BLaER1 (cell line): ENCODE measurements around the gene HSH2D.
"Not testable (repeated sequence)": the region's sequence is repeated elsewhere in the genome, so short reads cannot be mapped to it uniquely, and the experiment has no call there.

Experiments used
- H3K27ac ChIP-seq: shearing (Covaris generic); formaldehyde crosslinking; 2 replicates; pipeline ENCODE4 v1.8.1; 2022
- H3K27me3 ChIP-seq: shearing (Covaris generic); formaldehyde crosslinking; 2 replicates; pipeline ENCODE4 v1.8.1; 2022
- H3K36me3 ChIP-seq: shearing (Covaris generic); formaldehyde crosslinking; 2 replicates; pipeline ENCODE4 v1.8.1; 2022
- H3K4me1 ChIP-seq: shearing (Covaris generic); formaldehyde crosslinking; 2 replicates; pipeline ENCODE4 v1.8.1; 2022
- H3K4me2 ChIP-seq: shearing (Covaris generic); formaldehyde crosslinking; 2 replicates; pipeline ENCODE4 v1.8.1; 2022
- H3K4me3 ChIP-seq: shearing (Covaris generic); formaldehyde crosslinking; 2 replicates; pipeline ENCODE4 v1.8.1; 2022
- H3K9ac ChIP-seq: shearing (Covaris generic); formaldehyde crosslinking; 2 replicates; pipeline ENCODE4 v1.8.1; 2022
- H3K9me3 ChIP-seq: shearing (Covaris generic); formaldehyde crosslinking; 2 replicates; pipeline ENCODE4 v1.8.1; 2022
- H4K20me1 ChIP-seq: shearing (Covaris generic); formaldehyde crosslinking; 2 replicates; pipeline ENCODE4 v1.8.1; 2022
- Cebpa-rat ChIP-seq: shearing (Covaris generic); IDR thresholded peaks from 2 replicates; pipeline ENCODE4 v1.8.1; 2022

Gene HSH2D, protein sequence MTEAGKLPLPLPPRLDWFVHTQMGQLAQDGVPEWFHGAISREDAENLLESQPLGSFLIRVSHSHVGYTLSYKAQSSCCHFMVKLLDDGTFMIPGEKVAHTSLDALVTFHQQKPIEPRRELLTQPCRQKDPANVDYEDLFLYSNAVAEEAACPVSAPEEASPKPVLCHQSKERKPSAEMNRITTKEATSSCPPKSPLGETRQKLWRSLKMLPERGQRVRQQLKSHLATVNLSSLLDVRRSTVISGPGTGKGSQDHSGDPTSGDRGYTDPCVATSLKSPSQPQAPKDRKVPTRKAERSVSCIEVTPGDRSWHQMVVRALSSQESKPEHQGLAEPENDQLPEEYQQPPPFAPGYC

DNA sequence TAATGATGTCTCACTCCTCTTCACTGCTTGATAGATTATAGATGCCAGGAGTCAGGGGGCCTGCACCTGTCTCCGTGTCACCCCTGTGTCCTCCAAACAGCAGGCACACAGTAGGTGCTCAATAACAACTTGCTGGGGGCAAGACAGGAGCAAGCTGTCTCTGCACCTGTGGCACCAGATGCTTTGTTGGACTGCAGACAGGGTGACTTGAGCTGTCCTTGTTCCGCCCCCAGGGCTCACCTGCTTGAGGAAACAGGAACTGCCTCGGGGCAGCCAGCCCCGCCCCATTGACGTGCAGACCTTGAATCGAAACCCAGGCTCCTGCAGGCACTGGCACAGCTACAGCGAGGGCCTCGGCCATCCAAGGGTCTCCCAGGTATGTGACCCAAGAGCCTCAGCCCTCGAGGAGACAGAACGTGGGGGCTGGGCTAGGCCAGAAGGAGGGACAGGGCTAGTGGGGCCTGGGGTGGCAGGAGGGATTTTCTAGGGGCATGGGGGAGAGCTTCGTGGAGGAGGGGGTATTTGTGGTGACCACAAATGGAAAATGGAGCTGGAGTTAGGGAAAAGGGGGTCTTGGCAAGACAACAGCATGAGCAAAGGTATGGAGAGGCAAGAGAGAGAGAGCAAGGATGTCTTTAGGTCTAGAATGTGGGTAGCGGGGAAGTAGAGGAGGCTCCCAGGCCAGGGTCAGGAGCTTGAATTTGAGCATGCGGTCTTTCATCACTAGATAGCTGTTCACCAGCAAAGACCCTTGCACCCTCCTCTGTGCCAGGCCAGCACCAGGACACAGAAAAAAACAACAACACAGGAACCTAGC, at the start of gene HSH2D:
HSH2D (plus strand) TSS at position 287 of the 817 bp plus-strand sequence. CDS start 5,066 bp downstream, outside the sequence.
- Histone ChIP-seq H3K9me3 (no peaks in the 10 kb centered on the region), H3K4me1 (peaks cover 100% of the 10 kb centered on the region), H4K20me1 (no peaks in the 10 kb centered on the region), H3K36me3 (0 out of 2 replicates have a peak, but pooled peaks cover 4% of the 10 kb centered on the region), H3K9ac (peak within 1 kb of the TSS; percentile 73), H3K27ac (peak within 1 kb of the TSS; percentile 89), H3K4me2 (peak within 1 kb of the TSS; percentile 91), H3K27me3 (no peaks in the 10 kb centered on the region), H3K4me3 (peak within 1 kb of the TSS; percentile 60)
- no peak for TF ChIP-seq Cebpa-rat

DNA sequence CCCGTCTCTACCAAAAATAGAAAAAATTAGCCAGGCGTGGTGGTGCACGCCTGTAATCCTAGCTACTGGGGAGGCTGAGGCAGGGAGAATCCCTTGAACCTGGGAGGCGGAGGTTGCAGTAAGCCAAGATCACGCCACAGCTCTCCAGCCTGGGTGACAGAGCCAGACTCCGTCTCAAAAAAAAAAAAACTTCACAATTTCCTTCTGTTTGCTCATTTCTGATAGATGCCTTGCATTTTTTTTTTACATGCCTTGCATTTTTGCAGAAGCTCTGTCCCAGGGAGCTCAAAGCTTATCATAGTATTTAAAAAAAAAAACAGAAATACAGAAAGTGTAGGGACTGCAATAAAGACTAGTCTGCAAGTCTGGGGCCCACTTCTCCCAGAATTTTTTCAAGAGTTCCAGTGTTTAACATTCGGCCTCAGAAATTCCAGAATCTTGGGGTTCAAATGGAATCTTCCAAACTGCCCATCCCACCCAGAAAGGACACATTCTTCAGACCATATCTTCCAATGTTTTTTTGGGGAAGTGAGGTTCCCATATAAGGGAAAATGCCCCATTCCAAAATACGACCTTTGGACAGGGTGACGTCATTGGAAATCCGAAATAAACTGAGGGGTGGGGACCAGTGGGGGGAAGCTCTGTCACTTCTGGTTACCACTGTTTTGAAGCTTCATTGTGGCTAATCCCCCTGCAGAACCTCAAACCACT, 49.0 kb upstream of the HSH2D start:
- Histone ChIP-seq H3K27ac (peak overlapping the region; percentile 79), H3K36me3 (peaks cover 98% of the 10 kb centered on the region), H3K4me2 (peak overlapping the region; percentile 83), H3K9me3 (no peaks in the 10 kb centered on the region), H3K4me1 (peaks cover 73% of the 10 kb centered on the region), H3K9ac (peak overlapping the region; percentile 33; the same call in 1 of the 2 replicates), H3K27me3 (no peaks in the 10 kb centered on the region), H4K20me1 (peaks cover 15% of the 10 kb centered on the region), H3K4me3 (peak overlapping the region; percentile 39; the same call in 1 of the 2 replicates)
- no peak for TF ChIP-seq Cebpa-rat

DNA sequence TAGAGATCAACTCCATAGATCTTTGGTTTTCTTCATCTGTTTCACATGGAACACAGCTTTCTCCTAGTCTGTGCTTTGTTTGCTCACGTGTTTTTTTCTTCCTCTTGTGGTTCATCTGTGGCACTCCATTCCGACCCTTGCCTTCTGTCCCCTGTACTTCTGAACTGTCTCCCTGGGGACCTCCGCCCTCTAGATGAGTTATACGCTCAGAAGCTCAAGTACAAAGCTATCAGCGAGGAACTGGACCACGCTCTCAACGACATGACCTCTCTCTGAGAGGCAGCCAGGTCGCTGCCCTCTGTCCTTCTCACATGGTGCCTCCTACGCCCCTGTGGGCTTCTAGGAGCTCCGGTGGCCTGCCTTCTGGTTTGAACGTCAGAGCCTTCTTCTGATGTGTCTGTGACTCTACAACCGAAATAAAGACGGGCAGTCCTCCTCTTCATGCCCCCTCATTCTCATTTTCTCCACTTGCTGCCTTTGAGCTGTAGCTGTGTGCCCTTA, 48.4 kb upstream of the HSH2D start:
- peak overlapping the region; percentile 39; the same call in 1 of the 2 replicates for H3K4me3 ChIP-seq
- H4K20me1 ChIP-seq = peaks cover 15% of the 10 kb centered on the region
- H3K4me2 ChIP-seq = peak overlapping the region; percentile 83
- H3K27me3 ChIP-seq = no peaks in the 10 kb centered on the region
- no peaks in the 10 kb centered on the region for H3K9me3 ChIP-seq
- H3K4me1 ChIP-seq = peaks cover 67% of the 10 kb centered on the region
- H3K36me3 ChIP-seq = peaks cover 98% of the 10 kb centered on the region
- H3K27ac ChIP-seq = peak overlapping the region; percentile 79
- H3K9ac ChIP-seq = peak overlapping the region; percentile 50; the same call in 1 of the 2 replicates
- no peak for TF ChIP-seq Cebpa-rat

DNA sequence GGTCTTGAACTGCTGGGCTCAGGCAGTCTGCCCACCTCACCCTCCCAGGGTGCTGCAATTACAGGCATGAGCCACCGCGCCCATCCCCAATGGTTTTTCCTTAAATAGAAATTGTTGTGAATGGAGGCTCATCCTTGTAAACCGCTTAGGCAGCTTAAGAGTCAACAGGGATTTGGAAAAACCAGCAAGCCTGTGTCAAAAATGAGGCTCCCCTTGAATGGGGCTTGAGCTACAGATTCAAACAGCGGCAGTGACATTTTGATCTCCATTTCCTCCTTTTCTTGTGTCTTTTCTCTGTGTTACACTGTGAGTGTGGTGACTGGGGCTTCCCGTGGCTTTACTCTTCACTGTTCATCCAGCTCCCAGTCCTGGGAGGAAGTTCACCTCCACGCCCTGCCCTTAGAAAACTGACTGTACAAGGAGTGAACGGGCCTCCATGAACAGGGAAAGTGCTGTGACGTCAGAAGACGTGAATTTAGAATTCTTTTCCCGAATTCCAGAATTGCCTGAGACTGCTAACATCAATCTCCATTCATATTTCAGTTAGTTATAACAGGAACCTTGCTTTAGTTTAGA, 47.1 kb upstream of the HSH2D start:
- no peak for TF ChIP-seq Cebpa-rat
- no peak overlapping the region for H3K4me3 ChIP-seq
- no peaks in the 10 kb centered on the region for H3K27me3 ChIP-seq
- H3K4me2 ChIP-seq = peak overlapping the region; percentile 83
- H4K20me1 ChIP-seq = peaks cover 22% of the 10 kb centered on the region
- H3K27ac ChIP-seq = peak overlapping the region; percentile 60
- no peak overlapping the region for H3K9ac ChIP-seq
- peaks cover 57% of the 10 kb centered on the region for H3K4me1 ChIP-seq
- peaks cover 98% of the 10 kb centered on the region for H3K36me3 ChIP-seq
- H3K9me3 ChIP-seq = no peaks in the 10 kb centered on the region

DNA sequence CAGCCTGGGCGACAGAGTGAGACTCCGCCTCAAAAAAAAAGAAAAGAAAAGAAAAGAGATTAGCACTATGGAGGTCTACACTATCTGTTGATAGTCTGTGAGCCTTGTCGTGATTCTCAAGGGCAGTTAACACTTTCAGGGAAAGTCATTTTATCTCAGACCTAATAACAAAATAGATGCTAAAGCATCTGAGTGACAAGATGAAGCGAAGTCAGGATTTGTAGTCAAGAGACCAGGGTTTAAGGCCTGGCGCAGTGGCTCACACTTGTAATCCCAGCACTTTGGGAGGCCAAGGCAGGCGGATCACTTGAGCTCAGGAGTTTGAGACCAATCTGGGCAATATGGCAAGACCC, 45.1 kb upstream of the HSH2D start:
- no peak for TF ChIP-seq Cebpa-rat
- Histone ChIP-seq H3K36me3 (peaks cover 98% of the 10 kb centered on the region), H3K27ac (no peak overlapping the region), H3K9ac (no peak overlapping the region), H3K4me3 (no peak overlapping the region), H3K9me3 (no peaks in the 10 kb centered on the region), H3K4me1 (peaks cover 37% of the 10 kb centered on the region), H3K4me2 (no peak overlapping the region), H4K20me1 (peaks cover 18% of the 10 kb centered on the region; the same call in 1 of the 2 replicates), H3K27me3 (no peaks in the 10 kb centered on the region)

DNA sequence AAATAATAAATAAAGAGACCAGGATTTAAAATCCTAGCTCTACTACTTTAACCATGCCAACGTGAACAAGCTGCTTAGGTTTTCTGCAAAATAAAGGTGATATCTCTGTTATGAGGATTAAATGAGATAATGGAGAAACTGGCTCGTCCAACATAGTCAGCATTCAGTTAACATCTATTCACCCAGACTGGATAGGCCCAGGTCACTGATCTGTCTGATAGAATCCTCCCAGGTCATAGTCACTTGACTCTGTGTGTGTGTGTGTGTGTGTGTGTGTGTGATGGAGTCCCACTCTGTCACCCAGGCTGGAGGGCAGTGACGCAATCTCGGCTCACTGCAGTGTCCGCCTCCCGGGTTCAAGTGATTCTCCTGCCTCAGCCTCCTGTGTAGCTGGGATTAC, 44.7 kb upstream of the HSH2D start:
- Histone ChIP-seq H3K4me2 (no peak overlapping the region), H3K9ac (no peak overlapping the region), H3K36me3 (peaks cover 98% of the 10 kb centered on the region), H4K20me1 (peaks cover 18% of the 10 kb centered on the region; the same call in 1 of the 2 replicates), H3K27me3 (no peaks in the 10 kb centered on the region), H3K4me1 (peaks cover 32% of the 10 kb centered on the region), H3K4me3 (no peak overlapping the region), H3K27ac (no peak overlapping the region), H3K9me3 (no peaks in the 10 kb centered on the region)
- TF ChIP-seq Cebpa-rat = no peak

DNA sequence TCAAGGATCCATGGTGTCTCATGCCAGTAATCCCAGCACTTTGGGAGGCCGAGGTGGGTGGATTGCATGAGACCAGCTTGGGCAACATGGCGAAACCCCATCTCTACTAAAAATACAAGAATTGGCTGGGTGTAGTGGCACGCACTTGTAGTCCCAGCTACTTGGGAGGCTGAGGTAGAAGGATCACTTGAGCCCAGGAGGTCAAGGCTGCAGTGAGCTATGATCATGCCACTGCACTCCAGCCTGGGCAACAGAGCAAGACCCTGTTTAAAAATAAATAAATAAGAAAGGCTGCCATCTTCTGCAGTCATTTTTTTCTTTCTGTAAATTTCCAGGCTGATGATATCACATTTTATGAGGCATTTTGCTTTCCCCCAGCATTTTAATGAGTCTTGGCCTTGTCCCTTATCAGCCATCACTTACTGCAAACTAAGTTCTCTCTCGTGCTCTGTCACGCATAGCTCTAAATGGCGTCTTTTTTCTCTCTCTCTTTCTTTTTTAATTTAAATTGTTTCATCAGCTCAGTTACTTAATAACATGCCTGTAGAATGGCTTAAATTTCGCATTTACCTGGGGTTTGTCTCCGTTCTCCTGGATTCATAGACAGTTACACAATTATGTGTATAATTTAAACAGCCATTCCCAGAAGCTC, 44.0 kb upstream of the HSH2D start:
- H4K20me1 ChIP-seq = peaks cover 18% of the 10 kb centered on the region; the same call in 1 of the 2 replicates
- H3K27ac ChIP-seq, H3K9ac ChIP-seq, H3K4me3 ChIP-seq, H3K4me2 ChIP-seq, H3K9me3 ChIP-seq, H3K27me3 ChIP-seq: not testable (repeated sequence)
- peaks cover 98% of the 10 kb centered on the region for H3K36me3 ChIP-seq
- H3K4me1 ChIP-seq = peaks cover 26% of the 10 kb centered on the region

DNA sequence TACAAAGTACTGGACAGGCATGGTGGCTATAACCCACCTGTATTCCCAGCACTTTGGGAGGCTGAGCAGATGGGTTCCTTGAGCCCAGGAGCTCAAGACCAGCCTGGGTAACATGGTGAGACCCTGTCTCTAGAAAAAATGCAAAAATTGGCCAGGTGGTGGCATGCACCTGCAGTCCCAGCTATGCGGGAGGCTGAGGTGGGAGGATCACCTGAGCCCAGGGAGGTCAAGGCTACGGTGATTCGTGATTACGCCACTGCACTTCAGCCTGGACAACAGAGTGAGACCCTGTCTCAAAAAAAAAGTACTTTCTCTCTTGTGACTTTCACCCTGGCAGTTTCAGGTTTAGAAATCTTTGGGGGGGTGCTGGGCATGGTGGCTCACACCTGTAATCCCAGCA, 43.0 kb upstream of the HSH2D start:
- H3K4me3 ChIP-seq = no peak overlapping the region
- H3K9me3 ChIP-seq = no peaks in the 10 kb centered on the region
- no peak overlapping the region for H3K27ac ChIP-seq
- H3K9ac ChIP-seq = no peak overlapping the region
- H4K20me1 ChIP-seq = peaks cover 18% of the 10 kb centered on the region; the same call in 1 of the 2 replicates
- H3K4me2 ChIP-seq = no peak overlapping the region
- H3K36me3 ChIP-seq = peaks cover 88% of the 10 kb centered on the region
- H3K4me1 ChIP-seq = peaks cover 23% of the 10 kb centered on the region
- TF ChIP-seq Cebpa-rat = no peak
- H3K27me3 ChIP-seq = no peaks in the 10 kb centered on the region

DNA sequence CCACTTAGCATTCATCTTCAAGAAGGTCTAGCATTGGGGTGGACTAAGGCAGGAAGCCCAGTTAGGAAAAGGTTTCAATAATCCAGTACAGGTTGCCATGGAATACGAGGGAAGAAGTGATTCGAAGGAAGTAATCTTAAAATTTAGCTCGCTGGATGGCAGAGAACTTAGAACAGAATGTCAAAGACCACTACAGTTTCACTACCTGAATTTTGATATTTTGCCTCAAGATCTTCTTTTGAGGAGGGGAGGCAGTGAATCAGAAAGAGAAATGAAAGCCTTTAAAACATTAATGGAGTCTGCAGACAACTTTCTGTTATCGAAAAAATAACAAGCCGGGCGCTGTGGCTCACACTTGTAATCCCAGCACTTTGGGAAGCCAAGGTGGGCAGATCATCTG, 38.8 kb upstream of the HSH2D start:
- 0 out of 2 replicates have a peak, but pooled peaks cover 7% of the 10 kb centered on the region for H4K20me1 ChIP-seq

More for the DNA sequence above, 38.8 kb upstream of the HSH2D start:
- H3K4me3 ChIP-seq = no peak overlapping the region
- H3K4me1 ChIP-seq = peaks cover 21% of the 10 kb centered on the region
- H3K4me2 ChIP-seq = no peak overlapping the region; the same call in 1 of the 2 replicates
- peaks cover 46% of the 10 kb centered on the region for H3K36me3 ChIP-seq
- H3K9me3 ChIP-seq = no peaks in the 10 kb centered on the region
- no peaks in the 10 kb centered on the region for H3K27me3 ChIP-seq
- H3K9ac ChIP-seq = no peak overlapping the region
- no peak for TF ChIP-seq Cebpa-rat
- no peak overlapping the region for H3K27ac ChIP-seq
